Measurements from ENCODE around the gene NME9.

Gene NME9

DNA sequence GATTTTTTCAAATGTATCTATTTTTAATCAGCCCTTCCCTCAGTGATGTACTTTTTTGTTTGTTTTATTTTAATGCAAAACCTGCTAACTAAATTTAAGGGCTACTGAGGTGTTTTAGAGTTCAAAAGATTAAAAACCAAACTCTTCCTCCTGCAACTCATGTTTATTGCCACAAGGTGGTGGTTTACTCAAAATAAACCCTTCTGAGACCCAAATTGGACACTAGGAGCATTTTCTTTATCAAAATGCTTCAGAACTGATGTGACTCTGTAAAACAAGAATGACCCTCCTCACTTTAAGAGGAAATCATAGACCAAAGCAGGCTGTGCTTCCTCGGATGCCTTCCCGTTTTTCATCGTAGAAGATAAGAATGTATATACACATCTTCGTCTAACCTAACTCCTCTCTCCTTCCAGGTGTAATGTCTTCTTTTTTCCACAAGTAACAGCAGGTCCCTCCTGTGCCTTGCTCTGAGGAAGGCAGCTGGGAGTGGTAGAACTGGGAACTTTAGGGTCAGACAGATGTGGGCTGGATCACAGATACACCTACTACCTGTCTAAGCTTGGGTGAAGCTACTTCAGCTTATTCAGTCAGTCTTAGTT is 2.9 kb upstream of the NME9 start:
- no peak for DNase-seq

DNA sequence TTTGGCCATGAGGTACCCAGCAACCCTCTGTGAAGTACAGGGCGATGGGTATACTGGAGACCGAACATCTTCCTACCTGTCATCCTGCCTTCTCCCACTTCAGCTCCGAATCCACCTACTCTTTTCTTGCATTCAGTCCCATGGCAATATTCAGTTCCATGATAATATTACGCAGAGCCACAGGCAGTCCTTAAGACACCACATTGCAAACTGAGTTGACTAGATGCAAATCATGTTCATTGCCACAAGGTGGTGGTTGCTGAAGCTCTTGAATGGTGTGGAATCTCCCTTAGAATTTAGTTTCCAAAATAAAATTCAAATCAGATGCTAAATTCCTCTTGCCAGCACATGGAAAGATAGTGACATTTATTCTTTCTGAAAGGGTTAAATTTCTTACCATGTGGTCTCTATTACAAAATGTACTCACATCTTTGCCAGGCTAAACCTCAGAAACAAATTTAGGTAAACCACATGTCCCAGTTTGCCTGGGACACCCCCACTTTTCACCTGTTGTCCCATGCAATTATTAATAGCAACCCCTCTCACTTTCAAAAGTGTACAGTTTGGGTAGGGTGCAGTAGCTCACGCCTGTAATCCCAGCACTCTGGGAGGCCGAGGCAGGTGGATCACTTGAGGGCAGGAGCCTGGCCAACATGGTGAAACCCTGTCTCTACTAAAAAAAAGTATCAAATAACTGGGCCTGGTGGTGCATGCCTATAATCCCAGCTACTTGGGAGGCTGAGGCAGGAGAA is 1.7 kb upstream of the NME9 start:
- DNase-seq = no peak

DNA sequence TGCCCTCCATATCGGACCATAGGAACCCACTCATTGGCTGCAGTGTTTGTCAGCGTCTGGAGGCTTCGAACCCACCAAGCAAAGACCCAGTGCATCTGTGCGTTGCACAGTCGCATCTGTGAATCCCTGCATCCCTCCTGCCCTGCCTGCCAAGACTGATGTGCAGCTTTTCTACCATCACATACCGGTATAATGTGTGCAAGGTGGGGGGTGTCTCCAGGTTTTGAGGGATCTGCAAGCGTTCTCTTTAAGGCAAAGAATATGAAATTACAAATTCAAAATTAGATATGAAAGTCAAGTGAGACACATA is 288 bp upstream of the NME9 start:
- DNase-seq = no peak

DNA sequence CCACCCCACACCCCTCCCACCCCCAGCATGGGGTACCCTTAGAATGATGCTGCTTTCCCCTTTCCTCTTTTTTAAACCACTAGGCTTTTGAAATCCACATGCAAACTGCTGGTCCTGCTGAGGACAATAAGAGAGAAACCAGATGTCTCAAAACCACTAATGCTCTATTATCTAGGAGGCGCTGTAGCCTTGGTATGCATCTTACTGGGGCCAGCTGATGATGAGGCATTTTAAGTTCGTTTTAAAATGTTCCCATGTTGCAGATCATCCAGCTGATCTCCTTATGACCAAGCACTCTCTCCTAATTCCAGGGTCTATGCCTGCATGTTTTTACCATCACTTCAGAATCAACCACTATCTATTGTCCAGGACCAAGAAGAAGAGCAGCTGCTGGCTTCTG is 1.3 kb downstream of the NME9 start:
- DNase-seq = no peak

DNA sequence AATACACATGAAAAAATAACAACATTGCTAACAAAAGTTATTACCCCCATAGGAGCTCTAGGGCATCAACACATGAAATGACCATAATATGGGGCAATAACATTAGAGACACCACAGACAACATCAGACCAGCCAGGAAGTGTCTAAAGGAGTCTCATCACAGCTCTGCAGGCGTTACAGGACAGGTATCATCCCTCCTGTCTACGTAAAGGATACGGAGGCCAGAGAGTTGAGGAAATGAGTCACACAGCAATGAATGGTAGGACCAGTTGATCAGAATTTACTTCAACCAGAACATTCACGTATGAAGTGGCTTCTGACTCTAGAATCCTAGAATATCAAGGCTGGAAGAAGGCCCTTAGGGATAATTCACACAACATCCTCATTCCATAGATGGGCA is 1.8 kb downstream of the NME9 start:
- DNase-seq = no peak

DNA sequence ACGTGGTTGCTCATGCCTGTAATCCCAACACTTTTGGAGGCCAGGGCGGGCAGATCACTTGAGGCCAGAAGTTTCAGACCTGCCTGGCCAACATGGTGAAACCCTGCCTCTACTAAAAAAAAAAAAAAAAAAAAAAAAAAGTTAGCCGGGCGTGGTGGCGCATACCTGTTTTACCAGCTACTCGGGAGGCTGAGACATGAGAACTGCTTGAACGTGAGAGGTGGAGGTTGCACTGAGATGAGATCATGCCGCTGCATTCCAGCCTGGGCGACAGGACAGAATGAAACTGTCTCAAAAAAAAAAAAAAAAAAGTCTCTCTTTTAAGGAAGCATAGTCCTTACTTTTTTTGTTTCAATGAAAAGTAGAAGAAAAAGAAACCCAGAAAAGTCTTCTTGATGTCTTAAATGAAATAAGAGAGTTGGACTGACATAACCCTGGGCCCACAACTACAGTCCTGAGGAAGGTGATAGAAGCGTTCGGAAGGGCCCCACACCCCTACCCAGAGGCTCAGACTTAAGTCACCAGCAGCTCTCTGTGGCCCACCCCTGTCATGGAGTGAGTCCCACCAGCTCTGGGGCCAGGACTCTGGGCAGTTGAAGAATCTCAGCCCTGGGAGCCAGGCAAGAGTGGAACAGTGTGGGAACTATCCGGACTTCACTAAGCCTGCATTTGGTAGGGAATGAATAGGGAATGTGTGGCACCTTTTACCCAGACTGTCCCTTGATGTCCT is 2.6 kb downstream of the NME9 start:
- DNase-seq = no peak

DNA sequence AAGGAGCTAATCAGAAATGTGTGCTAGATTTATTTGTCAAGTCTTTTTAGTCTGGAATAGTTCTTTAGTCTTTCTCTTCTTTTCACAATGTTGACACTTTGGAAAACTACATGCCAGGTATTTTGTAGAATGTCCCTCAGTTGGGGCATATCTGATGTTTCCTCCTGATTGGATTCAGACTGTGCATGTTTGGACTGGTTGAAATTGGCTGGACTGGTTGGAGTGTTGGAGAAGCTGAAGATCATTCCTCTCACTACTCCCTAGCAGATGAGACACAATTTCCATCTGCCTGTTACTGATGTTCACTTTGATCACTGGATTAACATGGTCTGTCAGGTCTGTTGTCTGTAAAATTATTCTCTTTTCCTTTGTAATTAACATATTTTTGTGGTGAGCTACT is 3.7 kb downstream of the NME9 start:
- no peak for DNase-seq

DNA sequence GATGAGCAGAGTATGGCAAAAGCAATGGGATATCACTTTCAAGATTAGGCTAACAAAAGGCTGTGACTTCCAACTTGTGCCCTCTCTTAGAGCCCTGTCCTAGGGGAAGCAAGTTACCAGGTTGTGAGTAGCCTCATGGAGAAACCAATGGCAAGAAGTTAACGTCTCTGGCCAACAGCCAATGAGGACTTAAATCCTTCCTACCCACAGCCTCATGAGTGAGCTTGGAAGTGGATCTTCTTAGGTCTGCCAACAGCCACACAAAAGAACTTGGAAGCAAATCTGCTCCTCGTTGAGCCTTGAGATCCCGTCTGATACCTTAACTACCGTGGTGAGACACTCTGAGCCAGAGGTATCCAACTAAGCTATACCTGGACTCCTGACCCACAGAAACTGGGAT is 5.7 kb downstream of the NME9 start:
- no peak for DNase-seq

DNA sequence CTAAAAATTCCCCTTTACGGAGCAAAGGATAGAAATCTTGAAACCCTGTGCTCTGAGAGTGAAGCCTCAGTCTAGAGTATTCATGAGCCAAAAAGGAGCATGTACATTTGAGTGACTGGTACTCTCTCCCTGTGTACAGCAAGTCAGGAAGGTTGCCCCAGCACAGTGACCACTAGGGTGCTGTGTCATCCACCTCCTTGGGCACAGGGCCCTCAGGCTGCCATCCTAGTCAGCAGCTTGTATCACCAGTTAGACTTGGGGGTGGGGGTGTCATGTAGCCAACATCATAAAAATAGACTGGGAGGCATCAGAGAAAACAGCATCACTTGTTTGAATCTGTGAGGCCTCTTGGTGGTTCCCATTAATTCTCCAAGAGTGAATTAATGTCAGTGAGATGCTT is 12.0 kb downstream of the NME9 start:
- no peak for DNase-seq

DNA sequence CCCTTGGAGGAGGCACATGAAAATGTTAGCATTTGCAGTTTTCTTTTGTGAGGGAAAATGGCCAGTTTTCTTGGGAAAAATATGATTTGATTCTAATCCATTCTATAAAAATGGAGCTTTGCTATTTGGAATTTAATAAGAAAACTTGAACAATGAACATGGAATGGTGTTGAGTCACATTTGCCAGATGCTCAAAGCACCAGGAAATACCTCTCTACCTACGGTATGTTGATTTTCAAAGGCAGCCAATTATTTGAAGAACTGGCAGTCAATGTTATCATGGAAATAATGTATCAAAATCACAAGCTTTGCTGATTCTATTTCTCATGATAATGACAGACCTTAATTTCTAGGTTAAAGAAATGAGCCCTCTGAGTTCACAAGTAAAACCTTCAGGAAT is 14.9 kb downstream of the NME9 start:
- DNase-seq = no peak

DNA sequence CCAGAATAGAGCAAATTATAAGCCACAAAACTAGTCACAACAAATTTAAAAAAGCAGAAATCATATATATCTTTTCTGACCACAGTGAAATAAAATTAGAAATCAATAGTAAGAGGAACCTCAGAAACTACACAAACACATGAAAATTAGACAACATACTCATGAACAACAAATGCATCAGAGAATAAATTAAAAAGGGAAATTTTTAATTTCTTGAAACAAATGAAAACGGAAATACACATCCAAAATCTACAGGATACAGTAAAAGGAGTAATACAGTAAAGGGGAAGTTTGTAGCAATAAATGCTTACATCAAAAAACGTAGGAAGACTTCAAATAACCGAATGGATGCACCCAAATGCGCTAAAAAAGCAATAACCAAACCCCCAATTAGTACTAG is 19.2 kb downstream of the NME9 start:
- no peak for DNase-seq

DNA sequence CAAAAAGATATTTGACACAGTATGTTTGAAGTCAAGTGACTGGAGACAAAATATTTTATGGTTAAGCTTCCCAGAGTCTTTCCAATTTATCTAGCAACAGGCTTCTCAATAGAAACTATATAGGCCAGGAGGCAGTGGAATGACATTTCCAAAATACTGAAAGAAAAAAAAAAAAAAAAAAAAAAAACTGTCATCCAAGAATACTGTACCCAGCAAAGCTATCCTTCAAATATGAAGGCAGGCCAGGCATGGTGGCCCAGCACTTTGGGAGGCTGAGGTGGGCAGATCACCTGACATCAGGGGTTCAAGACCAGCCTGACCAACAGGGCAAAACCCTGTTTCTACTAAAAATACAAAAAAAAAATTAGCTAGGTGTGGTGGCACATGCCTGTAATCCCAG is 20.9 kb downstream of the NME9 start:
- DNase-seq = no peak

DNA sequence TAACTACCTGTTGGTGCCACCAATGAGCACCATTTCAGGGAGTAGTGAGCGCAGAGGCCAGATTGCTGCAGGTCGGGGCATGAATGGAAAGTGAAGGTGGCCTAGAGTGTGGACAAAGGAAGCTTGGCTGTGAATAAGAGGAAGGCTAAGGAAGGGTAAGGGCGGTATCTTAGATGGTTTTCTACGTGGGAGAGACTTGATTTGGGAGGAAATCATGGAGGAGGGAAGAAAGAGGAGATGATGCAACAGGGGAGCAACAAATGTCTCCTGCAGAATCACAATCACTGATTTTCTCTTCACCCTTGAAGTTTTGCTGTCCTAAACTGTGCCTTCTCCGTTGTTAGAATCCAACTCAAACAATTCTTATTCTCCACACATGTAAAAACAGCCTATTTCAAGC is 21.8 kb downstream of the NME9 start:
- DNase-seq = no peak

DNA sequence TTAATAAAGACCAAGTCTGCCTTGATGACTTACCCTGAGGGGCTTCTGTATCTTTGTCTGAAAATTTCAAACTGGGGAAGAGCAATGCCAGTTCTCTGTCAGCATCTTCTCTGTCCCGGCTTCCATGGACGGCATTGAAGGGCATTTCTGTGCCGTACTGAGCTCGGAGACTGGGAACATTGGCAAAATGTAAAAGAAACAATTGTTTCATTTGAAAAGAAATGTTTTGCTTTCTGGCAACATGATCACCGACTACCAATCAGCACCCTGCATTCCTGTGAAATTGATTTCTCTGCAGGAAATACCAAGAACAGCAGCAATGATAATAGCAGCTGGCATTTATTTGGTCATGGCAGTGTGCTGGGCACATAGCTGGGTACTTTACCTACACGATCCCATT is 26.2 kb downstream of the NME9 start:
- DNase-seq = no peak

DNA sequence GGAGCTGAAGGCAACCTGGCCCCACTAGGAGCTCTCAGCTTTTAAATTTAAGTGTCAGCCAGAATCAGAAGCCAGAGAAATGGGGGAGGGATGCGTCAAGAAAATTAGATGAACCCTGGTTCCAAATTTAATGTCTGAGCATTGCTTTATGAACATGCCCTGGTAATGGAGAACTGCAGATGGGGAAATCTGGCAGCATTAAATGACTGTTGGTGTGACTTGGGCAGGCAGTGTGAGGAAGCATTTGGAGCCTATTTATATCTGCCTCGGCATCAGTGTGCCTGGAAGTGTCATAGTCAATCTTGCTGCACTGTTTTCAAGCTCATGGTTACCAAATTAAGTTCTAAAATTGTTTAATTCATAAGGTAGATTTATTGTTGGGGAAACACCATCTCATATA is 29.0 kb downstream of the NME9 start:
- DNase-seq = no peak

DNA sequence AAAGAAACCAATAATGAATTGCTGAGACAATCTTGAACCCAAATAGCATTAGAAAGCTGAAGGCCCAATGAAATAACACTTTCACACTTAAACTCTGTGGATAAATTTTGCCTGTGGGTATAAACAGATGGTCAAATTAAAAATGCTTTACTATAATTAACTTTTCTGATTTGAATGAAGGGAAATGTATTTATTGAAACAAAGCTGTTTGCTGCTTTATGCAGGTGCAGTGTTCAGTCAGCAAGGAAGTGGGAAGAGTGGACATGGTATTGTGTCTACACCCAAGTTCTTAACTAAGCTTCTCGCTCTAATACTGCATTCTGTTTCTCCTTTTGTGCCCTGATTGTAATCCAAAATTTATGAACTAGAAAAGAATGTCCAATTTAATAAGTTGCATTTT is 31.8 kb downstream of the NME9 start:
- no peak for DNase-seq

DNA sequence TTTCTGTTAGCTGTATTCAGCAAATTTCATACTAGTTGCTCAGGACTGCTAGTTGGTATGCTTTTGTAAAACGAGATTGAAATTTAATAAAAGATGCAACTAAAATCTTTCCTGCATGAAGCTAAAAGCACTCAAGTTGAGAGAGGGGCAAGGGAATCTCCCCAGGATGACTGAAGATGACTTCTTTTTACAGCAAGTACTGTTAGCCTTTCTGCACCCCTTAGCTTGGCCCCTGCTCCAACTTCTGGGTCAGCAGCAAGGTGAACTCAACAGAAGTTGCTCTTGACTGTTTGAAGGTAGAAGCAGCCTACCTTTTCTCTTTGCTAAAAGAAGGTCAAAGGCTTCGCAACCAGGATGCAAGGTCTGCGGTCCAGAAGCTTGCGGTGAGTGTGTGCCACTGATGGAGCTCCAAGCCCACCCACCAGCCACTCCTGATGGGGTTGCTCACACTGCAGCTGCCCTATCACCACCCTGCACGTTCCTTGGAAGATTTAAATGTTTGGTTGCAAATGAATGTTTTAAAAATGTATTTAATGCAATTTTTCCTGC is 32.5 kb downstream of the NME9 start:
- no peak for DNase-seq

DNA sequence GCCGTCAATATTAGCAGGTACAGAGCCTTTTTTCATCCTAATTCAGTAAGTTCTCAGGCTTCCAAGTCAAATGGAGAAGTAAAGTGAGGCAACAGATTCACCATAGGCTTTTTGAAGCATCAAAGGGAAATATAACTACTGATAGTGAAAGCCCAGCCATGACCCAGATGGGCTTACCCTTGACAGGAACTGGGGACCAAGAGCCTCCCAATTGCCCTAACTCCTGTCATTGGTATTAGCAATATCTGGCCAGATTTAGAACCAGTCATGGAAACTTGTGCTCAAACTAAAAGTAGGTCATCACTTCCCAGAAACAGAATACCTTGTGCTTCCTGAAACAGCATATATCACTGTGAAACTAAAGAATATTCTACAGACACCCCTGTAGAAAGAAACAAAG is 33.0 kb downstream of the NME9 start:
- DNase-seq = no peak

DNA sequence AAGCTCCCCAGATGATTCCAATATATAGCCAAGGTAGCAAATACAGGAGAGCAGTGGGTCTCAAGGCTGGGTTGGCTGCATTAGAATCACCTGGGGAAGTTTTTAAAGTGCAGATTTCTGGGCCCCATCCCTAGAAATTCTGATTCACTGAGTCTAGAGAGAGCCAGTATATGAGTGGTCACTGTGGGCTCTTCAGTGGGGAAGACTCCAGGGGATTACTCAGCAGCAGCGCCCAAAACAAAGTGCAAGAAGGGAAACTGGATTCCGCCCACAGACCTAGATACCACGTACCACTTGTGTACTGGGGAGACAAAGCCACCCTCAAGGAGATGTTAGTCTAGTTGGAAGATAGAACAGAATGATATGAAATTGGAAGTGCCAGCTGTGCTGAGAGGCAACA is 40.0 kb downstream of the NME9 start:
- no peak for DNase-seq

DNA sequence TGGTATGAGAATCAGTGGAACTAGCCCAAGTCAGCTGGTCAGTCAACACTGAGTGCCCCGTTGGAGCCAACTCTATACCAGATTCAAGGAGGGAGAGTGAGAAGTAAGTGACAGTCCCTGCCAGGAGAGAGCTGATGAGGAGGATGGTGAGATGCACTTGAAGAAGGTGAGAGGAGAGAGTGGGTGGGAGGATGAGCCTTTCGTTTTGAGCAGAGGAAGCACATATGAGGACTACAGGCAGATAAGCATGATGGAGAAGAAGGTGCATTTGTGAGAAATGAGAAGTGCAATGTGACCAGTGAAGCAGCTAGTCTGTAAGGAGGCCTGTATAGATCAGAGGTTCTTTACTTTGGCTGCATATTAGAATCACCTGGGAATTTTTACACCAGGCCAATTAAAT is 40.4 kb downstream of the NME9 start:
- DNase-seq = no peak

DNA sequence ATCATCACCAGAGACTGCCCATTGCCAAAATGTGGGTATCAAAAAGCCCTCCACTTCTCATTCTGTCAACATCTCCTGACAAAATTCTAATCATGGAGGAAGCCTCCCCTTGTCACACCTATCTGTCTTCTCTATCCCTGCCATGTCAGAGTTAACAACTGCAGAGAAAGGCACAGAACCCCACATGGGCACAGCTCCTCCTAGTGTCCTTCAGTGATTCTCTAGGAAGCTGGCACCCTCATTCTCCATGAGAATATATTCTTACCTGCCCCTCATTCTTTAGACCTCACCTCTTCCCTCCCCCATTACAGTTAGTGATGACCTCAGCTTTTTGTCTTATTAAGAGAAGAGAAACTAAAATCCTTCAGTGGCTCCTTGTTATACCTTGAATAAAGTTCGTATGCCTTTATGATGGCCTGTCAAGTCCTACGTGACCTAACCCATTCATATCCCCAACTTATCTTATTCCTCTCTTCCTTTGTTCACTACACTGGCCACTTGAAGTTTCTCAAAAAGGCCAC is 44.6 kb downstream of the NME9 start:
- DNase-seq = no peak

DNA sequence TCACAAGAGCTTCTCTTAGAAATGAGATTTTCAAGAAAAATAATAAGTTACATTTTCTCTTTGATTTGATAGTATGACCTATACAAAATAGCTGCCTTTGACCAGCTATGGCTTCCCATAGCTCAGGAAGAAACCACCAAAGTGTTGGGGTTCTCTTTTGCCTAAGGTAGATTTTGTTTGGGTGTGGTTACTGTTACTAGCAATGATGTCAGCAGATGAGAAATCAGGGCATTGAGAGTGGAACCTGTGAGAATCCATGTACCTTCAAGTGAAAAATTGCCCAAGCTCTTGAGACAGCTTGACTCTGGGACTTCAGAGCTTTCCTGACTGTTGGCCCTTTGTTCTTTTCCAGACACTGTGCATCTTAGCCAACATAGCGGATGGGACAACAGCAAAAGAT is 45.6 kb downstream of the NME9 start:
- no peak for DNase-seq

DNA sequence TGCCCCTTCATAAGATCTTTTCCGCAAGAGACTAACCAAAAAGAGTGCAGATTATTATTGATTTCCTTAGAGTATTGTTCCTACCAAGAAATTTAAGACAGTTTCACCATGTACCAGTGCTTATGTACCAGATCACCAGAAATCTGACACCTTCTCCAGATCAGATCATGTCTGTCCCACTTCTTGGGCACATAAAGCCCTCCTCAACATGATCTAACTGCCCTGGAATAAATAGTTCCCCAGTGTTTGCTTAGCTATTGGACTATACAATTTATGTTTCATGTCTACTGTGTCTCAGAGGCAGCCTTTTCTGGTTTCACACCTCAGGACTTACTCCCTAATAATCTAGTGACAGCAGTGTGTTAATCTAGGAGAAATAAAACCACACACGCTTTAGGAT is 46.8 kb downstream of the NME9 start:
- DNase-seq = no peak

DNA sequence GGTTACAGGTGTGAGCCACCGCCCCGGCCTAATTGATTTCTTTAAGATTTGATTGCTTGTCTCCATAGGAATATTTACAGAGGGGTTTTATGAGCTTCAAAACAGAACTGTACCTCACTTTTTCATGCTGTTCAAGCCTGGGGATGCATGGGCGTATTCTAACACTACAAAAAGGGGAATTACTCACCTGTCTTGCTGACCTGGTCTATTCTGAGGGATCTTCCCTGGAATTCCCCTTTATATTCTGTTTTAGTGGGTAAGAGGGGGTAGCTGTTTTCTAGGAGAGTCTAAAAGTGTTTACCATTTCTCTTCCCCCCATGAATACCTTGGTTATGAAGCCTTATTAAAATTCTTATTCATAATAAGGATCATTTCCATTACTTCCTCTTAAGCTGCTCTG is 48.1 kb downstream of the NME9 start:
- no peak for DNase-seq

All from activated gamma-delta T cell (primary cell).